Vagina (tissue), 2 donors: Measurements from ENCODE around the gene PCGF3.

ENCODE experiments used
- POLR2A ChIP-seq, 2 donors: fragments of 450-650 bp; IDR thresholded peaks; one replicate each; pipeline ENCODE4 v1.6.1; 2017; ENCODE audit warnings: antibody characterized with exemption in 2 of 2, mild to moderate bottlenecking in 2 of 2, moderate library complexity in 2 of 2
- POLR2AphosphoS5 ChIP-seq, 2 donors: sonication (generic); formaldehyde crosslinking; IDR thresholded peaks; one replicate each; pipeline ENCODE4 v1.9.0; 2017; ENCODE audit warnings: antibody characterized with exemption in 2 of 2, mild to moderate bottlenecking in 2 of 2, low read depth in 1 of 2; ENCODE audit not compliant: insufficient read depth in 1 of 2

GRCh38 chr4:709348-709747 is 3.7 kb downstream of the PCGF3 start:
- no peak for TF ChIP-seq POLR2A (IDR thresholded peaks at IDR 0.05)
- no peak for TF ChIP-seq POLR2AphosphoS5 (IDR thresholded peaks at IDR 0.05; ENCODE audit: insufficient read depth in 1 of 2, low read depth in 1 of 2)
